ENCODE data around the gene ADAM12. TPM values are rescaled to one million over a fixed set of nuclear protein-coding genes. Genes with fewer than 3 reads are reported as not detected.

ADAM12 gene
- total RNA-seq, 1 experiment from 2014 or later: 16.8 TPM

- no TSS peak for BruUV-seq (replicated peaks)
- no peak for DNase-seq
- ChIA-PET POLR2A (ENCODE audit: unreplicated experiment) (no interaction called here), CTCF (no interaction called here)
- Histone ChIP-seq H2AFZ (no peak overlapping the region), H4K20me1 (ENCODE audit: insufficient read depth) (no peaks in the 10 kb centered on the region), H3K79me2 (ENCODE audit: low read depth) (no peaks in the 10 kb centered on the region), H3K4me3 (no peak overlapping the region), H3K4me1 (replicated peaks; ENCODE audit: insufficient read depth) (peaks cover 23% of the 10 kb centered on the region), H3F3A (ENCODE audit: insufficient read depth, low read depth) (peaks cover 6% of the 10 kb centered on the region; the same call in 1 of the 2 replicates), H3K27me3 (ENCODE audit: insufficient read depth, low read depth) (no peaks in the 10 kb centered on the region), H3K36me3 (ENCODE audit: low read depth) (no peaks in the 10 kb centered on the region), H3K27ac (no peak overlapping the region), H3K4me2 (no peak overlapping the region), H3K9me3 (ENCODE audit: insufficient read depth, low read depth) (no peaks in the 10 kb centered on the region; the same call in 1 of the 2 replicates), H3K9me2 (ENCODE audit: insufficient read depth) (no peaks in the 10 kb centered on the region)
- intact Hi-C loops (cut with micrococcal nuclease; ENCODE audit: unreplicated experiment): no loop called here
- TF ChIP-seq EZH2 (IDR thresholded peaks at IDR 0.05; ENCODE audit: low read depth) (no peak), CTCF (conservative IDR thresholded peaks at IDR 0.05) (no peak)
Measured at GRCh38 chr10:126431816-126432215, 43.5 kb upstream of the ADAM12 start.

GRCh38 chr10:126430512-126430911, 42.2 kb upstream of the ADAM12 start:
- ChIA-PET CTCF (no interaction called here), POLR2A (ENCODE audit: unreplicated experiment) (interaction anchor here (0.6 kb wide), 1 partner anchor 59 kb away, joined by 4 read pairs; no protein-coding TSS in a partner anchor)
- Histone ChIP-seq H3K4me1 (replicated peaks; ENCODE audit: insufficient read depth) (peaks cover 23% of the 10 kb centered on the region), H3K27me3 (ENCODE audit: insufficient read depth, low read depth) (no peaks in the 10 kb centered on the region), H3K9me2 (ENCODE audit: insufficient read depth) (no peaks in the 10 kb centered on the region), H4K20me1 (ENCODE audit: insufficient read depth) (no peaks in the 10 kb centered on the region), H2AFZ (no peak overlapping the region), H3K4me3 (no peak overlapping the region), H3K4me2 (no peak overlapping the region), H3K9me3 (ENCODE audit: insufficient read depth, low read depth) (no peaks in the 10 kb centered on the region; the same call in 1 of the 2 replicates), H3K27ac (no peak overlapping the region), H3K79me2 (ENCODE audit: low read depth) (no peaks in the 10 kb centered on the region), H3F3A (ENCODE audit: insufficient read depth, low read depth) (peaks cover 6% of the 10 kb centered on the region; the same call in 1 of the 2 replicates), H3K36me3 (ENCODE audit: low read depth) (no peaks in the 10 kb centered on the region)
- no peak for DNase-seq
- intact Hi-C loops (cut with micrococcal nuclease; ENCODE audit: unreplicated experiment): no loop called here
- BruUV-seq (replicated peaks): no TSS peak
- TF ChIP-seq CTCF (conservative IDR thresholded peaks at IDR 0.05) (no peak), EZH2 (IDR thresholded peaks at IDR 0.05; ENCODE audit: low read depth) (no peak)

GRCh38 chr10:126429275-126429674, 41.0 kb upstream of the ADAM12 start:
- H3K79me2 ChIP-seq (ENCODE audit: low read depth): no peaks in the 10 kb centered on the region
- no peak overlapping the region for H3K4me3 ChIP-seq
- H3K27ac ChIP-seq: no peak overlapping the region
- H2AFZ ChIP-seq: no peak overlapping the region
- BruUV-seq (replicated peaks): no TSS peak
- ChIA-PET CTCF (no interaction called here), POLR2A (ENCODE audit: unreplicated experiment) (no interaction called here)
- TF ChIP-seq CTCF (conservative IDR thresholded peaks at IDR 0.05) (no peak), EZH2 (IDR thresholded peaks at IDR 0.05; ENCODE audit: low read depth) (no peak)
- no peak for DNase-seq
- H3K9me2 ChIP-seq (ENCODE audit: insufficient read depth): no peaks in the 10 kb centered on the region
- intact Hi-C loops (cut with micrococcal nuclease; ENCODE audit: unreplicated experiment): no loop called here
- no peak overlapping the region for H3K4me2 ChIP-seq
- no peaks in the 10 kb centered on the region for H4K20me1 ChIP-seq (ENCODE audit: insufficient read depth)
- H3K27me3 ChIP-seq (ENCODE audit: insufficient read depth, low read depth): no peaks in the 10 kb centered on the region
- no peaks in the 10 kb centered on the region; the same call in 1 of the 2 replicates for H3K9me3 ChIP-seq (ENCODE audit: insufficient read depth, low read depth)
- peaks cover 16% of the 10 kb centered on the region for H3K4me1 ChIP-seq (replicated peaks; ENCODE audit: insufficient read depth)
- H3F3A ChIP-seq (ENCODE audit: insufficient read depth, low read depth): peaks cover 6% of the 10 kb centered on the region; the same call in 1 of the 2 replicates
- no peaks in the 10 kb centered on the region for H3K36me3 ChIP-seq (ENCODE audit: low read depth)
